Bronchial epithelial cell (primary cell): Measurements from ENCODE around the gene CHI3L2. TPM values are rescaled to one million over a fixed set of nuclear protein-coding genes. Genes with fewer than 3 reads are reported as not detected.

ENCODE experiments used
- DNase-seq: peaks from one replicate; pipeline ENCODE4 v3.0.0-alpha.2; 2010; ENCODE audit warnings: low read depth
- FAIRE-seq: peaks from 2 replicates; lab custom pipeline; 2011; peaks lifted over from hg19 to GRCh38; lab: Jason Lieb, UNC
- H3K27me3 ChIP-seq: 2 replicates; pipeline ENCODE4 v1.5.1; 2011; ENCODE audit warnings: low read length; ENCODE audit not compliant: control insufficient read depth, insufficient read depth
- H3K36me3 ChIP-seq: 2 replicates; pipeline ENCODE4 v1.5.1; 2011; ENCODE audit warnings: low read length; ENCODE audit not compliant: control insufficient read depth, insufficient read depth
- H3K4me3 ChIP-seq: 2 replicates; pipeline ENCODE4 v1.5.1; 2011; ENCODE audit warnings: mild to moderate bottlenecking, low read depth, low read length, control low read depth
- total RNA-seq: library from RNA; depleted of rRNA; stranded (reverse); fragments of >200 nt; gene quantifications from 2 replicates; pipeline ENCODE4 v1.2.1, GENCODE V29; 2014
- TF ChIP-seq, protein P1 (sequence below): IDR thresholded peaks from 2 replicates; pipeline ENCODE4 v1.5.1; 2011; ENCODE audit warnings: mild to moderate bottlenecking, moderate library complexity, low read length, control low read depth, inconsistent platforms; ENCODE audit not compliant: insufficient read depth, severe bottlenecking

The CHI3L2 gene
- total RNA-seq, 1 donor from 2014 or later, result not detected

DNA sequence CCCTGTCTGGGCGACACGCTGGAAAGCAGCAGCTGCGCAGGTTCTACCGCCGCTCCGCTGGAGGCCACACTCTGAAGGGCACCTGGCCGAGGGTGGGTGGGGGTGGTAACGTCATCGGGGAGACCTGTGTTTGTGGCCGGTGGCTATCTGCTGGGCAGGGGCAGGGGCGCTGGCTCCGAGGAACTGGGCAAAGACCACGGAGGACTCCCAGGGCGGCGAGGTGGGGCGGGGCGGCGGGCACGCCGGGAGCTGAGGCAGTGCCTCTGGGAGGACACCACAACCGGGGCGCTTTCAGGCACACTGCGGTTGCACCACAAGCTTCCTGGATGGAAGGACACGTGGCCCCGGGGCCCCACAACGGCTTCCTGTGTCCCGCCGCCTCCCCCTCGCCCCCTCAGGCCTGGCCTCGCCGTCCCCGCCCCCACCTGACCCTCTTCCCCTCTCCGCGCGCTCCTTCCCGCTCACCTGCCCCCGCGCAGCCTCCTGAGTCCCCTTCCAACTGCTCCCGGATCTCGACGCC is 23.8 kb upstream of the CHI3L2 start:
- DNase-seq, result peak; percentile 53
- Histone ChIP-seq H3K36me3 (peaks cover 5% of the 10 kb centered on the region), H3K27me3 (no peaks in the 10 kb centered on the region), H3K4me3 (peak overlapping the region; percentile 58)
- TF ChIP-seq, protein P1, sequence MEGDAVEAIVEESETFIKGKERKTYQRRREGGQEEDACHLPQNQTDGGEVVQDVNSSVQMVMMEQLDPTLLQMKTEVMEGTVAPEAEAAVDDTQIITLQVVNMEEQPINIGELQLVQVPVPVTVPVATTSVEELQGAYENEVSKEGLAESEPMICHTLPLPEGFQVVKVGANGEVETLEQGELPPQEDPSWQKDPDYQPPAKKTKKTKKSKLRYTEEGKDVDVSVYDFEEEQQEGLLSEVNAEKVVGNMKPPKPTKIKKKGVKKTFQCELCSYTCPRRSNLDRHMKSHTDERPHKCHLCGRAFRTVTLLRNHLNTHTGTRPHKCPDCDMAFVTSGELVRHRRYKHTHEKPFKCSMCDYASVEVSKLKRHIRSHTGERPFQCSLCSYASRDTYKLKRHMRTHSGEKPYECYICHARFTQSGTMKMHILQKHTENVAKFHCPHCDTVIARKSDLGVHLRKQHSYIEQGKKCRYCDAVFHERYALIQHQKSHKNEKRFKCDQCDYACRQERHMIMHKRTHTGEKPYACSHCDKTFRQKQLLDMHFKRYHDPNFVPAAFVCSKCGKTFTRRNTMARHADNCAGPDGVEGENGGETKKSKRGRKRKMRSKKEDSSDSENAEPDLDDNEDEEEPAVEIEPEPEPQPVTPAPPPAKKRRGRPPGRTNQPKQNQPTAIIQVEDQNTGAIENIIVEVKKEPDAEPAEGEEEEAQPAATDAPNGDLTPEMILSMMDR, result no peak
- no peak for FAIRE-seq

DNA sequence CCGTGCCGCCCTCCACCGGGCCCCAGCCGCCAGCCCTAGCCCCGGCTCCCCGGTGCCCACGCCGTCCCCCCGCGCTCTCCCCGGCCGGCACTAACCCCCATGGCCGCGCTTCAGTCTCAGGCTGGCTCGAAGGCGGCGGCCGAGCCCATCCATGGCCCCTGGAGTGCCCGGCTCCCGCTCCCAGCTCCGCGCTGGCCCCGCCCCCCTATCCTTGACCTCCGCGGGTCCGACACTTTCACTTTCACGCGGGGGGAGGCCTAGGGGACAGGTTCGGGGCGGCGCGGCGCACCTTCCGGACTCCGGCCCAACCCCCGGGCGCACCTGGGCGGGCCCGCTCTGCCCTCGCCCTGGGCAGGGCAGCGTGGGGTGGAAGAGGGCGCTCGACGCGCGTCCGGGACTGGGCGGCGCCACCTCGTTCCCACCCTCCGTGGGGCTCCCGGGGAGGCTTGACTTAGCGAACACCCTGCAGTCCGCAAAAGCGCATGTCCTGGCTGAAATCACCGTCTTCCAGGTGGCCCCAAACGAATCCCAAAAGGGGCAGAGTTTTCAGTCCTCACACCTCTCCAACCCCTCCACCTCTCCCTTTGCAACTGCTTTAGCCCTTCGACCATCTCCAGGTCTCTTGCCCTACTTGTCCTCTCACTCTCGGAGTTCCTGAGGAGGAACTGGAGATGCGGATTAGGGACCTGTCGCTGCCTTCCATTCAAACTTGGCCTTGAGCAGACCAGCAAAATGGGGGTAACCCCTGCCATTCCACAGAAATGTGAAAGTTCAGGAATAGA is 23.1 kb upstream of the CHI3L2 start:
- FAIRE-seq (no peak), DNase-seq (no peak)
- Histone ChIP-seq H3K4me3 (peak overlapping the region; percentile 58), H3K27me3 (no peaks in the 10 kb centered on the region), H3K36me3 (peaks cover under 1% of the 10 kb centered on the region)
- TF ChIP-seq, protein P1, result no peak

DNA sequence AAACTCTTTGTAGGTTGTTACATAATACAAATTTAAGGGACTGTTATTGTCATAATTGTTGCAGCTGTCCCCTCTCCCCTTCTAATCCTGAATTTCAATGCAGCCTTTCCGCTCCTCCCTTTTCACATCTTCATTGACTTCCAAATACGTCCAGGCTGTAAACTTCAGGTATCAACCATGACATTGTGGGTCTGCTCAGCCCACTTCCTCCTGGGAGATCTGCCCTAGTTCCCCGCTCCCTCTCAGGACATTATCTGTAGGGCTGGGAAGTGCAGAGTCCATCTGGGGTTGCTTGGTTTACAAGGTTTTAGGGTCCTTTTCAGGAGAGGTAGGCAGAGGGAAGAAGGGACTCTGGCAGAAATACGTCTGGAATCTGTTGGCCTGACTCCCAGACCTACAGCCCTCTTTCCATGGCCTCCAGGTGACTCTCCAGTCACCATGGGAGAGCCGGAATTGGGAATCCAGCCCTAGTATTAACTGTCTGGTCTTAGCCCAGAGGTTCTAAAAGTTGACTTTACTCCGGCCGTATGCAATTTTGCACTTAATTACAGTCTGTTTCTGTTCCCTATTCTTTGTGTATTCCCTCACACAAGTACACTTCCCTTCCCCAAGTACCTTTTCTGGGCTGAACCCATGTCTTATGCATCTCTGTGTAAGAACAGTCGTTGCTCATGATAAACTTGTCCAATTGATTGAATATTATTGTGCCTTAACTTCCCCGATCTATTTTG is 22.4 kb upstream of the CHI3L2 start:
- H3K36me3 ChIP-seq, result no peaks in the 10 kb centered on the region
- TF ChIP-seq, protein P1, result no peak
- H3K27me3 ChIP-seq, result no peaks in the 10 kb centered on the region
- FAIRE-seq, result no peak
- no peak overlapping the region for H3K4me3 ChIP-seq
- no peak for DNase-seq

DNA sequence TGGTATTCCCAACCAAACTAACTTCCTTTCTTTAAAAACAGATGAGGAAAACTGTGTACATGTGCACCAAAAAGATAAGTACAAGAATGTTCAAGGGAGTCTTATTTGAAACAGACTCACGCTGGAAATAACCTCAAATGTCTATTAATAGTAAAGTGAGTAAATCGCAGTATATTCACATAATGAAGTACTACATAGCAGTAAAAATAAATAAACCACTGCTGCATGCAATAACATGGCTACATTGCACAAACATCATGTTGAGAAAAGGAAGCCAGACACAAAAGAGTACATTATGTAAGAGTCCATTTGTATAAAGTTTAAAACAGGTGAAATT is 21.8 kb upstream of the CHI3L2 start:
- Histone ChIP-seq H3K36me3 (no peaks in the 10 kb centered on the region), H3K27me3 (no peaks in the 10 kb centered on the region), H3K4me3 (no peak overlapping the region)
- TF ChIP-seq, protein P1, result no peak
- FAIRE-seq, result no peak
- peak; percentile 56 for DNase-seq

DNA sequence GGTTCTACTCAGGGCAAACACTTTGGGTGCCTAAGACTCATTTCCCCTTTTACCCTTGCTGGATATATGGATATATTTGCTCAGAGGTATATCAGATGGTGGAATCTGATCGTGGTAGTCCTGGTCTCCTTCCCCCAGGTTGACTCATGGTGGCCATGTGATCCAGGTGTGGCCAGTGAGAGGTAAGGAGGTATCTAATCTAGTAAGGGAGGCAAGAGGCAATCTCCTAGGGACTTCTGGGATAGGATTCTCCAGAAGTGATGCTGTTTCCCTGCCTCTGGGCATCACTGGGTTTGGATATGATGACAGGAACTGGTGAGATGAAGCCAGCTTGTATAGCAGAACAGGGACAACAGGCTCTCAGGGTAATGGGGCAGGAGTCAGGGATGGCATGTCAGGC is 18.6 kb upstream of the CHI3L2 start:
- TF ChIP-seq, protein P1, result no peak
- Histone ChIP-seq H3K27me3 (no peaks in the 10 kb centered on the region), H3K4me3 (no peak overlapping the region), H3K36me3 (no peaks in the 10 kb centered on the region)
- FAIRE-seq (no peak), DNase-seq (peak; percentile 77)
